ENCODE measurements around the gene SERINC2. TPM values are rescaled to one million over a fixed set of nuclear protein-coding genes. Genes with fewer than 3 reads are reported as not detected.

Gene SERINC2
- total RNA-seq, 2 experiments from 2014 or later = 0.16 TPM; not detected in 1

GRCh38 chr1:31443673-31444072, 30.7 kb downstream of the SERINC2 start:
- H3K27me3 Mint-ChIP-seq = no peaks in the 10 kb centered on the region
- H3K4me3 Mint-ChIP-seq = no peak overlapping the region
- no peak for TF ChIP-seq CTCF (IDR thresholded peaks at IDR 0.05)
- ATAC-seq = no peak
- DNase-seq = no peak
- intact Hi-C loops (cut with micrococcal nuclease) = no loop called here
- POLR2A ChIA-PET = no interaction called here
- CTCF ChIA-PET = interaction anchor here (2.6 kb wide), 1 partner anchor 23 kb away, joined by 6 read pairs; no protein-coding TSS in a partner anchor
- H3K27ac Mint-ChIP-seq = no peak overlapping the region
- peaks cover 6% of the 10 kb centered on the region for H3K9me3 Mint-ChIP-seq
- H3K4me1 Mint-ChIP-seq (ENCODE audit: low read depth) = no peaks in the 10 kb centered on the region
- H3K36me3 Mint-ChIP-seq (ENCODE audit: low read depth) = no peaks in the 10 kb centered on the region

DNA sequence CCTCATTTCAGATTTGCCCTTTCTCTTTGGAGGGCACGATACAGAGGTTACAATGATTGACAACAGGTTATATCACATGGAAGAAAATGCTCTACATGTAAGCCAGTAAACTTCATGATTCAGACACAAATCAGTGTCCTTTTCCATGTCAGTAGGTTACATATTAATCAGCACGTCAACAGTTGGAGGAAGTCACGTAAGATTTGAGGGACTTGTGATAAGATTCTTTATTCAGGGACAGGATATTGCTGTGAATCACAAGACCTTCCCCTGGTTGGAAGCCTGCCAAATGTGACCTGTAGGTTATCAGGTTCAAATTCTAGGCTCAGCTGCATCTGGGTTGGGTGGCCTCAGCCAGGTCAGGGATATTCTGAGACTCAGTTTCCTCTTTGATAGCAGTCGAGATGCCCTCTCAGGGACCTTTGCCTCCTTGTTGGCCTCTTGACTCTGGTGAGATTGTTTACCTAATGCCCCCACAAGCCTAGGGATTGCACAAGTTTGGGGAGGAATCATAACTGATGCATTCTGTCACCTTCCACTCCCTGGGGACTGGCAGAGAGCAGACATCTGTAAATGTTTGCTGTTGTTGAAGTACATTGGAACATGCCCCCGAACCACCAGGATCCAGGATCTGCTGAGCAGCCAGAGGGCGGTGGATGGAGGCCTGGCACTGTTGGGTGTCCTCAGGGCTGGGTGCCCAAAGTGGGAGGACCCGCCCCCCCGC, 31.9 kb downstream of the SERINC2 start:
- ATAC-seq (no peak), DNase-seq (no peak)
- intact Hi-C loops (cut with micrococcal nuclease) = no loop called here
- no peaks in the 10 kb centered on the region for H3K27me3 Mint-ChIP-seq
- peaks cover 6% of the 10 kb centered on the region for H3K9me3 Mint-ChIP-seq
- no peaks in the 10 kb centered on the region for H3K36me3 Mint-ChIP-seq (ENCODE audit: low read depth)
- TF ChIP-seq CTCF (IDR thresholded peaks at IDR 0.05) = no peak
- no peak overlapping the region for H3K27ac Mint-ChIP-seq
- no peak overlapping the region for H3K4me3 Mint-ChIP-seq
- CTCF ChIA-PET = no interaction called here
- POLR2A ChIA-PET = no interaction called here
- H3K4me1 Mint-ChIP-seq (ENCODE audit: low read depth) = no peaks in the 10 kb centered on the region

DNA sequence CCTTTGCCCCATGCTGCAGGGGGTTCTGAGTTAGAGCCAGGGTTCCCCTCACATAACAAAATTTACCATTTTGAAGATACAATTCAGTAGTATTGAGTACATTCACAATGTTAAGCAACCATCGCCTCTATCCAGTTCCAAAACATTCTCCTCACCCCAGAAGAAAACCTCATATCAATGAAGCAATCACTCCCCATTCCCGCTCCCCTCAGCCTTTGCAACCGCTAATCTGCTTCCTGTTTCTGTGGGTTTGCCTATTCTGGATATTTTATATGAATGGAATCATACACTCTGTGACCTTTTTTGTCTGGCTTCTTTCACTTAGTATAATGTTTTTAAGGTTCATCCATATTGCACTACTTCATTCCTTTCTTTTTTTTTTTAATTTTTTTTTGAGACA, 32.9 kb downstream of the SERINC2 start:
- Mint-ChIP-seq H3K36me3 (ENCODE audit: low read depth) (no peaks in the 10 kb centered on the region), H3K4me1 (ENCODE audit: low read depth) (no peaks in the 10 kb centered on the region), H3K9me3 (peaks cover 6% of the 10 kb centered on the region), H3K4me3 (no peak overlapping the region), H3K27ac (no peak overlapping the region), H3K27me3 (peaks cover 3% of the 10 kb centered on the region)
- intact Hi-C loops (cut with micrococcal nuclease) = no loop called here
- DNase-seq (no peak), ATAC-seq (no peak)
- POLR2A ChIA-PET = no interaction called here
- CTCF ChIA-PET = no interaction called here
- TF ChIP-seq CTCF (IDR thresholded peaks at IDR 0.05) = no peak

- H3K36me3 Mint-ChIP-seq (ENCODE audit: low read depth) = peaks cover under 1% of the 10 kb centered on the region
These were observed 34.2 kb downstream of the SERINC2 start for GRCh38 chr1:31447210-31447609.

More at GRCh38 chr1:31447210-31447609, 34.2 kb downstream of the SERINC2 start:
- ChIA-PET POLR2A (no interaction called here), CTCF (no interaction called here)
- DNase-seq (no peak), ATAC-seq (no peak)
- Mint-ChIP-seq H3K4me1 (ENCODE audit: low read depth) (no peaks in the 10 kb centered on the region), H3K9me3 (peaks cover 12% of the 10 kb centered on the region), H3K27me3 (peaks cover 3% of the 10 kb centered on the region), H3K27ac (no peak overlapping the region), H3K4me3 (no peak overlapping the region)
- intact Hi-C loops (cut with micrococcal nuclease) = no loop called here
- TF ChIP-seq CTCF (IDR thresholded peaks at IDR 0.05) = no peak

Data from activated CD8-positive, alpha-beta T cell treated with anti-CD3 and anti-CD28 coated beads for 36 hours (primary cell).